HG02973 (cell line): ENCODE results near the gene CHPF.

Source experiments
- ATAC-seq: cut with Tn5 transposase; IDR thresholded peaks from one replicate; pipeline ENCODE4 v1.9.1; 2021; ENCODE audit warnings: moderate library complexity; ENCODE audit not compliant: unreplicated experiment

CHPF gene

DNA sequence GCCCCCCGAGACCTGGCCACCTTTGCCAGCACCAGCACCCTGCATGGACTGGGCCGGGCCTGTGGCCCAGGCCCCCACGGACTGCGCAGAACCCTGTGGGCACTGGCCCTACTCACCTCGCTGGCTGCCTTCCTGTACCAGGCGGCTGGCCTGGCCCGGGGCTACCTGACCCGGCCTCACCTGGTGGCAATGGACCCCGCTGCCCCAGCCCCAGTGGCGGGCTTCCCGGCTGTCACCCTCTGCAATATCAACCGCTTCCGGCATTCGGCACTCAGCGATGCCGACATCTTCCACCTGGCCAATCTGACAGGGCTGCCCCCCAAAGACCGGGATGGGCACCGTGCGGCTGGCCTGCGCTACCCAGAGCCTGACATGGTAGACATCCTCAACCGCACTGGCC lies 28.8 kb downstream of the CHPF start:
- no peak for ATAC-seq

DNA sequence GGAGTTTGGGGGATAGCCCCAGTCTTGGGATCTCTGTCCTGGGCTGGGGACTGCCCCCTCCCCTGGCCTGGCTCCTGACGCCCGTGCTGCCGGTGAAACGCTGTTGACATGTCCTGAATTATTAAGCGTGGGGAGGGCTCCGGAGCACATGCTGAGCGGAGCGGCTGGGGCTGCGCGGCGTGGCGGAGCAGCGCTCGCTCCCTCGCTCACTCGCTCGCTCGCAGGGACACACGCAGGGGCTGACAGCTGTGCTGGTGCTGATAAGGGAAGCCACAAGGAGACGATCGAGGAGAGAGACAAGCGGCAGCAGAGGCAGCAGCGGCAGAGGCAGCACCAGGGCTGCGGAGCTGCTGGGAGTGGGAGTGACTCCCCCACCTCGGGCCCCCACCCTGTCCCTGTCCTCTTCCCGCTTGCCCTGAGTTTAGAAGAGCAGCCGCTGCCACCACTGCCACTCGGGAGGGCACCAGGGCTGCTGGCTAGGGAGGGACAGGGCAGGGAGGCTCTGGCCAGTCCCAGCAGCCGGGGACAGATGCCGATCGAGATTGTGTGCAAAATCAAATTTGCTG lies 29.3 kb downstream of the CHPF start, which contains the start of gene ASIC4:
Gene ASIC4 (plus strand): TSS at position 287 of the 566 bp plus-strand sequence. CDS start 243 bp downstream, at position 530.
- ATAC-seq: no peak

DNA sequence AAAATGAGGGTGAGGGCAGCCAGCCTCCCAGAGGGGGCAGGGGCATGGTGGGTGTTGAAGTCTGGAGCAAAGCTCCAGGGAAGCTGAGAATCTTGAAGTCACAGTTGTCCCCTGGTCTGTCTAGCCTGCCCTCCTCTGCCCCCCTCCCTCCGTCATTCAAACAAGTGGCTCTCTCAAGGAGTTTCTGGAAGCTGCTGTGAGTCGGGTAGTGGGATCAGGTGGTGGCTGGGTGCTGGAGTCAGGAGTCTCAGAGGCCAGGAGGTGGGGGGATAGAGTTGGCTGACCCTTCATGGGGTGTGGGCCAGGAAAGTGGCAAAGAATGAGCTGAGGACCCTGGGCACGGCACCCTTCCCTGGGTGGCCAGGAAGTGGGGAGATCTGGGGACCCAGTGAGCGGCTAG lies 29.8 kb downstream of the CHPF start:
- ATAC-seq: no peak

- ATAC-seq: no peak
These were observed 30.9 kb downstream of the CHPF start for GRCh38 chr2:219512524-219513216.

- ATAC-seq: no peak
These were observed 31.9 kb downstream of the CHPF start for GRCh38 chr2:219511547-219512325.

- ATAC-seq: no peak
These were observed 33.0 kb downstream of the CHPF start for GRCh38 chr2:219510512-219511135.

GRCh38 chr2:219509780-219510511 lies 33.7 kb downstream of the CHPF start:
- ATAC-seq: peak; percentile 70

GRCh38 chr2:219508971-219509779 lies 34.4 kb downstream of the CHPF start:
- ATAC-seq: peak; percentile 12

DNA sequence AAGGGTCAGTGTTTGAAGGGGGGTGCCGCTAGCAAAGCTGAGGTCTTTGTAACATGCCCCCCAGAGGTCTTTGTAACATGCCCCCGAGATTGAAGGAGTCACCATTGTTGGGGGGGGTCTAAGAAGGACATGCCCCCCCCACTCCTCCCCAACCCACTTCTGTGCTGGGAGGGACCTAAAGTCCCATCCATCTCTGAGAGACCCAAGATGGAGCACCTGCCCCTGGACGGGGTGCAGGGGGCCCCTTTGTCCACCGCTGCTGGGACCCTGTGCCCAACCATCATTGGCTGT lies 35.2 kb downstream of the CHPF start:
- no peak for ATAC-seq

DNA sequence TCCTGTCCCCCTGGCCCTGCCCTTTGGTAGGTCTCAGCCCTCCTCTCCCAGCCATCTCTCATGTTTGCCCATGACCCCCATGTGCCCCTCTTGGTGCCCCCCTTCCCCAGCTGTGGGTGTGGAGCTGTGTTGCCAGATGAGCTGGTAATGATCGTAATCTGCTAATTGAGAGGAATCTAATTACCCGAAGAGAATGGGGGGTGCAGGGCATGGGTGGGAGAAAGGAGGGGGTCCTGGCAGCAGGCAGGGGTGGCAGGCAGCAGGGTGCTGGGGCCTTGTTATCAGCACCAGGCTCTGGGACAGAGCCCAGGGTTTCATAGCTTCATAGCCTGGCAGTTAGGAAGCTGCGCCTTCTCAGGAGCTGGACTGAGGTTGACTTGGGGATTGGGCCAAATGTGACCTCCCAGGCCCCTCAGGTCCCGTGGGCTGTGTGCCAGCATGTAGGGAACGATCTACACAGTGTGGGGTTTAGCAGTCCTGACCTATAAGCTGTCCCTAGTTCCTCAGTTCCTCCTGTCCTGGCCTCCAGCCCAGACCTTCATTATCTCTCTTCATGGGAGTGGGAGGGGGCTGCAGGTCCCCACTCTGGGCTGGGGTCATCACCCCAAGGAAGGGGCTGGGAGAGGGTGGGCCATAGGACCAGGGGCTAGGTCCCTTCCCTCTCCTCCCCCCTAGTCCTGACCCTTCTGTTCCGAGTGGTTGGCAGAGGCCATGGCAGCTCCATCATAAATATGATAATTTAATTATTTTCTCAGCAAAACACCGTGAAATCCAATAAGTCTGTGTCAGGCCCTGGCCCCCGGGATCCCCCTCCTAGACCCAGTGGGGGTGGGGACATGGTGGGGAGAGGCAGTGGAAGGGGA lies 35.8 kb downstream of the CHPF start:
- ATAC-seq: no peak

GRCh38 chr2:219506802-219507526 lies 36.6 kb downstream of the CHPF start:
- no peak for ATAC-seq

DNA sequence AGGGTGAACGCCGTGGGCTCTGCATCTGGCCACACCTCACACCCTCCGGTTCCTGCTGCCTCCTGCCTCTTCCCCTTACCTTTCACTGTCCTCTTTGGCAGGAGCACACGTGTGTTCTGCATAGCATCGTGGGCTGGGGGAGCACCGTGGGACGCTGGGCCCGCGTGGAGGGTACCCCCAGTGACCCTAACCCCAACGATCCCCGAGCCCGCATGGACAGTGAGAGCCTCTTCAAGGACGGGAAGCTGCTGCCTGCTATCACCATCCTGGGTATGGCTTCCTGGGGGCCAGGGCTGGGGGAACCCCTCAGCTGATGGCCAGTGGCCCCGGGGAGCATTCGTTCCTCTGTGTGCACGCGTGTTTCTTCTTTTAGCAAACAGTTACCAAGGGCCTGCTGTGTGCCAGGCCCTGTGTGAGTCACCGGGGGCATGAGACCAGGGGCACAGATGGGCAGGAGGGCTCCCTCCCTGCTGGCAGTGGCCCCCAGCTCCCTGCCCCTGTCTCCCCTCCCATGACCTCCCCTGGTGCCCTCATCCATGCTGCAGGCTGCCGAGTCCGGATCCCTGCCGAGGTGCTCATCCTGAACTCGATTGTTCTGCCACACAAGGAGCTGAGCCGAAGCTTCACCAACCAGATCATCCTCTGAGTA lies 37.3 kb downstream of the CHPF start:
- no peak for ATAC-seq

- ATAC-seq: no peak
These were observed 38.0 kb downstream of the CHPF start for GRCh38 chr2:219505585-219505984.

GRCh38 chr2:219502618-219503017 lies 41.0 kb downstream of the CHPF start:
- ATAC-seq: no peak

DNA sequence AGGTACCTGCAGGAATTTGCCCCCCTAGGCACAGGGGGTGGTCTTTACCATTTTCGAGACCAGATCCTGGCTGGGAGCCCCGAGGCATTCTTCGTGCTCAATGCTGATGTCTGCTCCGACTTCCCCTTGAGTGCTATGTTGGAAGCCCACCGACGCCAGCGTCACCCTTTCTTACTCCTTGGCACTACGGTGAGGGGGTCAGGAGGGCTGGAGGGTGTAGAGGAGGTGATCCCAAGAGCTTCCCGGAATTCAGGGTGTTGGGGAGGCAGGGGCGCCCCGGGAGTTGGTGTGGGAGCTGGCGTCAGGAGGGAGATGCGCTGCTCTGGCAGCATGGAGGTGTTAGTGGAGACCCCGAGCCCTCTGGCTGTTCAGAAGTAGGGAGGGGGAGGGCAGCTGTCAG lies 41.8 kb downstream of the CHPF start:
- no peak for ATAC-seq

GRCh38 chr2:219500135-219500534 lies 43.5 kb downstream of the CHPF start:
- no peak for ATAC-seq

DNA sequence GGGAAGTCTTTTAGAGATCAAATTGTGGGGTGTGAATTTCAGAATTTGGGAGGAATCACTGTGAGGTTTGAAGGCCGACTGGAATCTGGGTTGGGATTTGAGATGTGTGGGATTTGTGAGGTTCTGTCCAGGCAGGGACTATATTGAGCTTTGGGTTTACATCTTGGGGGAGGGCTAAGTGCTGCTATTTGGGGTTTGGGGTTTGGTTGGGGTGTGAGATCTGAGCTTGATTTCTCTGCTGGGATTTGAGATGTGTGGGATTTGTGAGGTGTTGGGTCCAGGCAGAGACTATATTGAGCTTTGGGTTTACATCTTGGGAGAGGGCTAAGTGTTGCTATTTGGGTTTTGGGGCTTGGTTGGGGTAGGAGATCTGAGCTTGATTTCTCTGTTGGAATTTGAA lies 44.1 kb downstream of the CHPF start:
- no peak for ATAC-seq

GRCh38 chr2:219499058-219499307 lies 44.6 kb downstream of the CHPF start:
- ATAC-seq: no peak
